ENCODE measurements around the gene RPS6KB2. TPM values are rescaled to one million over a fixed set of nuclear protein-coding genes. Genes with fewer than 3 reads are reported as not detected.

Gene RPS6KB2
- total RNA-seq, 4 donors from 2014 or later = 25.6 to 45.0 (median 30.7) TPM

DNA sequence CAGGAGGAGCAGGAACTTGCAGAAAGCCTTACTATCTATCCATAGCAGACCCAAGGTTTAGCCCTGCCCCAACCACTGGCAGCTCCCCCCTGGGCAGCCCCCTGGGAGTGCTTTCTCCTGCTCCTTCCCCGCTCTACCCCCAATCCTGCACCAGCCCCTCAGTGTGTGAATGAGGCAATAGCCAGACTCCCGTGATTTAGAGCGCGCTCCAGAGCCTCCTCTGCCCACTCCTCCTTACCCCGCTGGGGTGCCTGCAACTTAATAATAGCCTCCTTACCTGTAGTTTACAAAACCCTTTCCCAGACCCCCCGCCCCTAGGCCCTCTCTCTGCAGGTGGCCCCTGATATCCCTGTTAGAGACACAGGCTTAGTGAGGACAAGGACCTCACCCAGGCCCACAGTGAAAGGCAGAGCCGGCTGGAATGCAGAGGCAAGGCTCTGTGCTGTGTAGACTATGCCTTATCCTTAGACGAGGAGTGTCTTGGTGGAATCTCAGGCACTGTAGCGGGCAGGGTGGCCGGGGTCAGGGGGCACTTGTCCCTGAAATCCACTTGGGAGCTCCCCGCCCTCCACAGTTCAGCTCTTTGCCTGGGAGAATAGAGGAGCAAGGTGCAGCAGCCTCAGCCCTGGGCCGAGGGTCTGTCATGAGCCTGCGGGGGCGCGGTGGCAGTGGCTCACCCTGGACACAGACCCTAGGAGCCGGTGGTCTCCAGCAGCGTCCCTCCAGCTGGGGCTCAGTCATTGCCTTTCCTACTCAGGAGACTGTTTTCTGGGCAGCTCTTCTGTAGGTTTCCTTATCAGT, 17.1 kb upstream of the RPS6KB2 start:
- Histone ChIP-seq H3K4me3 (no peak overlapping the region), H3K36me3 (no peaks in the 10 kb centered on the region), H3K27ac (no peak overlapping the region), H3K4me1 (peaks cover 0 to 6% of the 10 kb centered on the region in 2 donors), H3K27me3 (peaks cover 0 to 20% of the 10 kb centered on the region in 2 donors), H3K9me3 (no peaks in the 10 kb centered on the region)
- intact Hi-C loops (cut with DNase I; ENCODE audit: low total_unique reads) = no loop called here
- DNase-seq = no peak
- TF ChIP-seq POLR2A (IDR thresholded peaks at IDR 0.05) = no peak
- TF ChIP-seq, protein P1, sequence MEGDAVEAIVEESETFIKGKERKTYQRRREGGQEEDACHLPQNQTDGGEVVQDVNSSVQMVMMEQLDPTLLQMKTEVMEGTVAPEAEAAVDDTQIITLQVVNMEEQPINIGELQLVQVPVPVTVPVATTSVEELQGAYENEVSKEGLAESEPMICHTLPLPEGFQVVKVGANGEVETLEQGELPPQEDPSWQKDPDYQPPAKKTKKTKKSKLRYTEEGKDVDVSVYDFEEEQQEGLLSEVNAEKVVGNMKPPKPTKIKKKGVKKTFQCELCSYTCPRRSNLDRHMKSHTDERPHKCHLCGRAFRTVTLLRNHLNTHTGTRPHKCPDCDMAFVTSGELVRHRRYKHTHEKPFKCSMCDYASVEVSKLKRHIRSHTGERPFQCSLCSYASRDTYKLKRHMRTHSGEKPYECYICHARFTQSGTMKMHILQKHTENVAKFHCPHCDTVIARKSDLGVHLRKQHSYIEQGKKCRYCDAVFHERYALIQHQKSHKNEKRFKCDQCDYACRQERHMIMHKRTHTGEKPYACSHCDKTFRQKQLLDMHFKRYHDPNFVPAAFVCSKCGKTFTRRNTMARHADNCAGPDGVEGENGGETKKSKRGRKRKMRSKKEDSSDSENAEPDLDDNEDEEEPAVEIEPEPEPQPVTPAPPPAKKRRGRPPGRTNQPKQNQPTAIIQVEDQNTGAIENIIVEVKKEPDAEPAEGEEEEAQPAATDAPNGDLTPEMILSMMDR (IDR thresholded peaks at IDR 0.05) = no peak

DNA sequence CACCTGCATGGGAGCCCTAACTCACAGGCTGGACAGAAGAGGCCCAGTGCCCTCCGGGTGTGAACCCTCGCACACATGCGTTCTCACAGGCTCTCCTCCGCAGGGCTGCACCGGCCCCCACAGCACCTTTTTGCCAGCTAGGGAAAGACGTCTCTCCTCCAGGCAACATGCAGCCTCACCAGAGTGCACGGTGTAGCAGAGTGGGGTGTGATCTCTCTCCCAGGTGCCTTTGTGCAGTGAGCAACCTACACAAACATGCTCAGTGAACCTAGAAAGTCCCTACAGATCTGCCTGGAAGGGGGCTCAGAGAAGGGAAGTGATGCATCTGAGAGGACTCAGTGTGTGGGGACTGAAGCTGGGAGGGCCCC, 16.5 kb upstream of the RPS6KB2 start:
- TF ChIP-seq, protein P1 (IDR thresholded peaks at IDR 0.05) = no peak
- no peak for TF ChIP-seq POLR2A (IDR thresholded peaks at IDR 0.05)
- H3K4me1 ChIP-seq = peaks cover 0 to 6% of the 10 kb centered on the region in 2 donors
- peaks cover 0 to 20% of the 10 kb centered on the region in 2 donors for H3K27me3 ChIP-seq
- H3K9me3 ChIP-seq = no peaks in the 10 kb centered on the region
- intact Hi-C loops (cut with DNase I; ENCODE audit: low total_unique reads) = no loop called here
- no peak for DNase-seq
- H3K36me3 ChIP-seq = no peaks in the 10 kb centered on the region
- no peak overlapping the region for H3K4me3 ChIP-seq
- no peak overlapping the region for H3K27ac ChIP-seq

DNA sequence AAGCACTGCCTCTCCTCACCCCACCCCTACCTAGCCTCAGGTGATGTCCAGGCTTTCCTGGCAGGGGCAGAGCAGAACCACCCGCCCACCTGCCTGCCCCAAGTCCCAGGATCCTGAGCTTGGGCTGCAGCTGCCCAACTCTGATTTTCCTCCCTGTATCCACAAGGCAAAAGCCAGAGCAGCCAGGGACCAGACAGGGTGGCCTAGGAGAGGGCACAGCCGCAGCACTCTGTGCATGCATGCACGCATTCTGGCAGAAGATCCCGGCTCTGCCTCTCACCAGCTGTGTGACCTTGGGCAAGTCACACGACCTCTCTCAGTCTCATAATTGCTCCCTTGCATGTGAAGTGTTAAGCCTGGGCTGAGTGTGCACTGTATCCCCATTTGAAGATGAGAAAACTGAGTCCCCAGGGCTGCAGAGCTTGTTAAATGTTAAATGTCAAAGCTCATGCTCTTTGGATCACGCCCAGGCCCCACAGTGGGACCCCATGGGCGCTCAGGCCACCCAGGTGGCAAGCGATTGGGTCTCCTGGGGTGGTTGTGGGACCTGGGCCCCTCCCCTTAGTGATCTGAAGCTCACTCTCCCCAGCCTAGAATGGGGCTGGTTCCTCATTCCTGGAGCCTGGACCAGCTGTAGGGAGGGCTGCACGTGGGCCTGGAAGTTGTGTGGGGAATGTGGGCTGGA, 15.7 kb upstream of the RPS6KB2 start:
- intact Hi-C loops (cut with DNase I; ENCODE audit: low total_unique reads) = no loop called here
- no peak for TF ChIP-seq POLR2A (IDR thresholded peaks at IDR 0.05)
- TF ChIP-seq, protein P1 (IDR thresholded peaks at IDR 0.05) = no peak
- no peaks in the 10 kb centered on the region for H3K9me3 ChIP-seq
- H3K4me3 ChIP-seq = no peak overlapping the region
- peaks cover 0 to 20% of the 10 kb centered on the region in 2 donors for H3K27me3 ChIP-seq
- DNase-seq = no peak
- H3K36me3 ChIP-seq = no peaks in the 10 kb centered on the region
- H3K27ac ChIP-seq = no peak overlapping the region
- peaks cover 0 to 6% of the 10 kb centered on the region in 2 donors for H3K4me1 ChIP-seq

DNA sequence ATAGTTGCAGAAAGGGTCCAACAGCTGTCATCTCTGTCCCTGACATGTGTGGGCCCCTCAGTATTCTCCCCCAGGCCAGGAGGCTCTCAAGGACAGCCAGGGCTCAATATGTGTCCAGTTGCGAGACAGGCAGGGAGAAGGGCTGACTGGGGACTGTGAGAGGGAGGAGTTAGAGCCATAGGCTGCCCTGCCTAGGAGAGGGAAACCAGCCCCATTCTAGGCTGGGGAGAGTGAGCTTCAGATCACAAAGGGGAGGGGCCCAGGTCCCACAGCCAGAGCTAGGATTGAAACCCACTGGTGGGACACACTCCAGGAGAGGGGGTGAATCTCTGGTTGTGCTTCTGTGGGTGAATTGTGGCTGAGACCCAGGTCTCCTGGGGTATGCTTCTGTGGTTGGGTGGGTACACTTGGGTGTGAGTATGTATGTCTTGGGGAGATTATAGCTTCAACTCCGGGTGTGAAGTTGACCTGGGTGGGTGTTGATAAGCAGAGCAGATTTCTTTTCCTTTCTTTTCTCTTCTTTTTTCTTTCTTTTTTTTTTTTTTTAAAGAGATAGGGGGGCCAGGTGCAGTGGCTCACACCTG, 14.9 kb upstream of the RPS6KB2 start:
- H3K36me3 ChIP-seq = no peaks in the 10 kb centered on the region
- H3K27me3 ChIP-seq = peaks cover 0 to 20% of the 10 kb centered on the region in 2 donors
- no peak for TF ChIP-seq POLR2A (IDR thresholded peaks at IDR 0.05)
- TF ChIP-seq, protein P1 (IDR thresholded peaks at IDR 0.05) = no peak
- H3K4me1 ChIP-seq = peaks cover 0 to 6% of the 10 kb centered on the region in 2 donors
- no peak overlapping the region for H3K4me3 ChIP-seq
- intact Hi-C loops (cut with DNase I; ENCODE audit: low total_unique reads) = no loop called here
- no peak for DNase-seq
- no peaks in the 10 kb centered on the region for H3K9me3 ChIP-seq
- no peak overlapping the region for H3K27ac ChIP-seq

Measured in uterus (tissue), 4 donors.